Mesenteric fat pad (tissue), 1 donor: ENCODE data around the gene BAIAP2. TPM values are rescaled to one million over a fixed set of nuclear protein-coding genes. Genes with fewer than 3 reads are reported as not detected.
"Not testable (repeated sequence)": the region's sequence is repeated elsewhere in the genome, so short reads cannot be mapped to it uniquely, and the experiment has no call there.

Experiments used
- DNase-seq: peaks from one replicate; pipeline ENCODE4 v3.0.0-alpha.2; 2020; ENCODE audit warnings: low spot score
- total RNA-seq: library from RNA; stranded (reverse); fragmentation: NEBNext Ultra II Directional; extraction: Animal tissue kit (Norgen Biotek cat#: 25700); gene quantifications from one replicate; pipeline ENCODE4 v1.2.1, GENCODE V29; 2021
- donor health status: DM: yes; HTN: yes; CAD: no.

Gene BAIAP2
- total RNA-seq, 1 donor from 2014 or later: 24.6 TPM

DNA sequence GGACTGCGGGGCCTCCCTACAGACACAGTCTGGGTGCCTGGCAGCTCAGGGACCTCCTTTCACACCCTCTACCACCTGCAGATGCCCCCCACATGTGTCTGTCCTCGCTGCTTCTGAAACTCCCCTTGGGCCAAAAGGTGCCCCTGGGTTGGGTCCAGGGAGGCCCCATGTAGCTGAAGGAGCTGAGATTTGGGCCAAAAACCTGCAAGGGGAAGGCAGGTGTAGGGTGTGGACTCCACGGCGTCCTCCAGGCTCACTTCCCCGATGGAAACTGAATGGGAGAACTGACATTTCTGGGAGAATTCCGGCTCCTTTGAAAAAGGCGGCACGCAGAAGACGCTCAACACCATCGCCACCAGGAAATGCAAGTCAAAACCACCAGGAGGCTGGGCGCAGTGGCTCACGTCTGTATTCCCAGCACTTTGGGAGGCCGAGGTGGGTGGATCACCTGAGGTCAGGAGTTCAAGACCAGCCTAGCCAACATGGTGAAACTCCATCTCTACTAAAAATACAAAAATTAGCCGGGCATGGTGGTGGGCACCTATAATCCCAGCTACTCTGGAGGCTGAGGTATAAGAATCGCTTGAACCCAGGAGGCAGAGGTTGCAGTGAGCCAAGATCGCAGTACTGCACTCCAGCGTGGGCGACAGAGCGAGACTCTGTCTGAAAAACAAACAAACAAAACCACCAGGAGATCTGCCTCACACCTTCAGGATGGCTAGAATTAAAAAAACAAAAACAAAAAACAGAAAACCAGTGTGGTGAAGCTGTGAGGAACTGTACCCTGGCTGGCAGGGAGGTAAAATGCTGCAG lies 13.2 kb upstream of the BAIAP2 start:
- no peak for DNase-seq

DNA sequence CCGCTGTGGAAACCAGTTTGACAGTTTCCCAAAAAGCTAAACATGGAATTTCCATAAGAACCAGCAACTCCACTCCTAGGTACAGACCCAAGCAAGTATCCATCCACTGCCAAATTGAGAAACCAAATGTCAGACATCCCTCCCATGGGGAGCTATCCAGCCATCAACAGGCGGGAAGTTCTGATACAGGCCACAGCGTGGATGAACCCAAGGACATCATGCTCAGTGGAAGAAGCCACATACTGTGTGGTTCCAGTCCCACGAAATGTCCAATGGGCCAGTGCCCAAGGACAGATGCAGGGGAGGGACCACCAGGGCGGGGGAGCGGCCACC lies 12.6 kb upstream of the BAIAP2 start:
- DNase-seq: no peak

DNA sequence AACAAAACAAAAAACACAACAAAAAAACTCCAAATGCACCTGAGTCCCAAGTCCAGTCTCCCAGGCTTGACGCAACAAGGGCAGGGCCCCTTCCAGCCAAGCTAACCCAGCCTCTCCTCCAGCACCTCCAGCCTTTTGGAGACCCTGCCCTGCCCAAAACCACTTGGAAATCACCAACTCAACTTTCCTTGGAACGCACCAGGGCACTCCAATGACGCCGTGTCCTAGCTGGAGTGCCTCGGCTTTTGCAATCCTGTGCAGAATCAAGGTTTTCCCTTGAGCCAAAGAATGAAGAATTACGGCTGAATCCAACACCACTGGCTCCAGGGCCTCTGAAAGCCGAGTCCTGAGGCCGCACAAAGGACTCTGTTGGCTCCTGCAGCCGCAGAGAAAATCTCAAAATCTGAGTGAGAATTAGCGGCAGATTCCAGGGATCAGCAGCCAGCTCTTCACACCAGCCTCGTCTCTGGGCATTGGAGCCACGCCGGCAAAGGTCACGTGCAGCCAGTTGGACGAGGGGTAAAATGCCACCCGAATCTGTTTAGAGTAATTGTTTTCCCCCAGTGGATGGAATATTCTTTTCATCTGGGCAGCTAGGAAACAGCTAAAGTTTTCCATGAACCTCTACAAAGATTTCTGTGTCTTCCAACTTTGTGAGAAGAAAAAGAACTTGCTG lies 9.7 kb upstream of the BAIAP2 start:
- DNase-seq: no peak

DNA sequence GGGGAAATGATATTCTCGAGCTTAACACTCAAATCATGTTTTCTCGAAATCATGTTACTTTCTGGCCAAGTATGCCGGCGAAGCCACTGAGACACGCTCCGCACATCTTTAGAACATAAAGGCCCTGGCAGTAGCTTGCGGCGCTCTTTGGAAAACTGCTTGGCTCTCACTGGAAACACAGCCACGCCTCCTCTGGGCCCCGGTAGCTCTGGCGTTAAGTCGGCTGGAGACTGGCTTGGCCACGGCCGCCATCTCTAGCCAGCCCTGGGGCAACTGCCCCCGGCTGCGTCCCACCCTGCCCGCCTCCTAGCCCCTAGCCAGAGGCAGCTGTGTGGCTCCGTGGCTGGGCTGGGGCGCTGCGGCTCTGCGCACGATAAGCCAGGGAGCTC lies 9.2 kb upstream of the BAIAP2 start:
- DNase-seq: no peak

DNA sequence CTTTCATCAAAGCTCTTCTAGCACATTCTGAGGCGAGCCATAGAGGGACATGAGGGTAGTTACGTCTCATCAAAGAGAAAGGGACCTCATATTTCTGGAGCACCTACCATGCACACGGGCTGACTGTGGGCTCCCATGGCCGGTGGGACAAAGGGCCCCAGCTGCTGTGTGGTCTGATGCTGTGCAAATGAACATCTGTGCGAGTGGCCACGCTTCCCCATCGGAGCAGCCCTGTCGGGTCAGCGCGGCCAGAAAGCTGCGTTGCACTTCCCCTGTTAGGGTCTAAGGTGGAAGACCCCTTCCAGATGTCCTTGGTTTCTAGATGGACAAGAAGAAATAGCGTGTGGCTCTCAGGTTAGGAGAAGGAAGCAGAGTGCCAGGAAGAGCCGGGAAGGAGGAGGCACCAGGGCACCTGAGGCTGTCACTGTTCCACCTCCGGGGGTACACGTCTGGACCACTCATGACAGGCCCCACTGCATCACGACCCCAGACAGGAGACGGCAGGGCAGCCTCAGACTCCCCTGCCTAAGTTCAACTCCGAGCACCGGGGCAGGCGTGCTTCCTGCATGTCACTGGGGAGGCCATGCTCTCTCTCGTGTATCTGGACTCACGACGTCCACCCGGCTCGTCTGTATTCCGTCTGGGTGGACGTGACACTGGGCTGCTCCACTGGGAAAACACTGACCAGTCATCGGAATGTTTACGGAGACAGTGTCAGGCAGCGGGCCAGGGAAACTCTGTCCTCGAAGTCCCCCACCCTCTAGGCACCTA lies 8.5 kb upstream of the BAIAP2 start:
- DNase-seq: no peak

DNA sequence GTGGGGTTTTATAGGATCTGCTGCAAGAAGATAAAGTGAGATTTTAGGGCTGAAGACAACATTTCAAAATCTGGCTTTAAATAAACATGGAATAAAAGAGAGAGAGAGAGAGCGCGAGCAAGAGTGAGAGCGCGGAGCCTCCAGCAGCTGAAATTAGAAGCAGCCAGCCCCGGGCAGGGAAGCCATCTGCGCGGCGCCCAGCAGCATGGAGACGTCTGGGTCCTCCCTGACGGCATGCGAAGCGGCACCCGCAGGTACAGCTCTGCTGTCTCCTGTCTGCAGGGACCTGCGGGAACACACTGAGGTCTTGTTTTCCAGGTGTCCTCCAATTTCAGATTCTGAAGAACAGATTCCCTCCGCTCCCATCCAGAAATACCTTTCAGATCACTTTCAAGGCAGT lies 7.9 kb upstream of the BAIAP2 start:
- no peak for DNase-seq

DNA sequence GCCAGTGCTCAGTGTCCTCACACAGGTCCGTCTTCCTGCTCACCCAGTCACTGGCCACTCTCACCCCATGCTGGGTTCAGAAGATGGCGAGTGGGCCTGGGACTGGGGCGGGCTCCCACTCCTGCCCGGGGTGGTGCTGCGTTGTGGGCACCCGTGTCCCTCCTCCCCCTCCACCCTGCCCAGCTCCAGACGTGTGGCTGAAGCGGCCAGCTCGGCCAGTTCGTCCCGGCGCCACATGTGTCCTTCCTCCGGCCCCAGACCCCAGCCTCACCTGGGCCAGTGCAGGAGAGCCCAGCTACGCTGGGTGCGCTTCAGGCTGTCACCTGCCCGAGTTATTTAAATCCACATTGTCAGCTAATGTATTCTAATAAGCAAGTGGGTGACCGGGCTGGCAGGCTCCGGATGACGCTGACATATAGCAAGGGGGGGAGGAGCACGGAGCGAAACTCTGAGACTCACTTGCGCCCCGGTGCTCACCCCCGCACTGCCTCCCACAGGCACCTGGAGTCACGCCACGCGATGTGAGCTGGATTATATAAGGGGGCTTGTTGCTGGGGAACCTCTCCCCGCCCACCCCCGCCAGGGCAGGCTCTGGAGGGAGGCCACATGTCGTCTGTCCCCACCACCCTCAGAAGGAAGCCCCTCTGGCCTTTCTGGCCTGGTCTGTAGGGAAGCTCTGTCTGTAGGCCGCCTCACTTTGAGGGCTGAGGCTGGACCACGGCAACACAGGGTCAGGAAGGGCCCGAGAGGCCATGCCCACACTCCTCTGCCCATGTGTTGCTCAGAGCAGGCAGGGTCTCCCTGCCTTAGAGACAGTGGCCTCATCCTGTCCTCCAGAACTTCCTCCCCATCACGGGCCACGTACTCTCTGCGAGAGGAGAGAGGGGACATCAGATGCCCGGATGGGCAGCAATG lies 7.1 kb upstream of the BAIAP2 start:
- no peak for DNase-seq

DNA sequence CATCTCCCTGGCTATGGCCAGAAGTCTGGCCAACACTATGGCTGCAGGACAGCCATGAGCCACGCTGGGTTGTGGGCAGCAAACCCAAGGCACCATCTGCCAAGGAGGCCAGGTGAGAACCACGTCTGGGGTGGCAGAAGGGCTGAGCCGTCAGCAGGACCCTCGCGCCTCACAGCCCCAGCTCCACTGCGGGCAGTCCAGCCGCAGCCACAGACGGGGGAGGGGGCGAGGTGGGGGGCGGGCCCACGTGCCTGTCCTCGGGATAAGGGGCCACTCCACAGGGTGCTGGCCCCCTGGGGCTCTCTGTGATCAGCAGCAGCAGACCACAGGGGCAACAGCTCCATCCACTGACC lies 6.5 kb upstream of the BAIAP2 start:
- DNase-seq: no peak

DNA sequence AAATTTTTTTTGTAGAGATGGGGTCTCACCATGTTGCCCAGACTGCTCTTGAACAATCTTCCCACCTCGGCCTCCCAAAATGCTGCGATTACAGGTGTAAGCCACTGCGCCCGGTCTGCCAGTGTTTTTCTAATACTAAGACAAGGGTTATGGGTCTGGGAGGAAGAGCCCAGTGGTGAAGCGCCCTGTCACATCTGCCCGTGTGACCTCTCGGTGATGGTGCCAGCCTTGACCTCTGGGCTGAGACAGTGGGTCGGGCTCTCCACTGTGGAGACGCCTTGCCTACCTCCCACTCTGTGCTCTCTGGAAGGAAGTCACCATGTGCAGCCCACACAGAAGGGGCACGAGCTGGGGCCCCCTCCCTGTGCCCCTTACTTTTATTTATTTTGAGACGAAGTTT lies 5.1 kb upstream of the BAIAP2 start:
- DNase-seq: no peak

DNA sequence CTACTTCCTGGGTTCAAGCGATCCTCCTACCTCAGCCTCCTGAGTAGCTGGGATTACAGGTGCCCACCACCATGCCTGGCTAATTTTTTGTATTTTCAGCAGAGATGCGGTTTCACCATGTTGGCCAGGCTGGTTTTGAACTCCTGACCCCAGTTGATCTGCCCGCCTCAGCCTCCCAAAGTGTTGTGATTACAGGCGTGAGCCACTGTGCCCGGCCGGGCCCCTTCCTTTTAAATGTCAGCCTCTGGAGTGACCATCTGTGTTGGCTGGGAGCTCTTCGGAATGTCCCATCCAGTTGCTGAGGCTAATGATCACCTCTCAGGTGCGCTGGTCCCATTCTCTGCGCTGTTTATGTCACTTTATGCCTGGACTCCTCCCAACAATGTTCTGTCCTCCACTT lies 4.6 kb upstream of the BAIAP2 start:
- DNase-seq: not testable (repeated sequence)

DNA sequence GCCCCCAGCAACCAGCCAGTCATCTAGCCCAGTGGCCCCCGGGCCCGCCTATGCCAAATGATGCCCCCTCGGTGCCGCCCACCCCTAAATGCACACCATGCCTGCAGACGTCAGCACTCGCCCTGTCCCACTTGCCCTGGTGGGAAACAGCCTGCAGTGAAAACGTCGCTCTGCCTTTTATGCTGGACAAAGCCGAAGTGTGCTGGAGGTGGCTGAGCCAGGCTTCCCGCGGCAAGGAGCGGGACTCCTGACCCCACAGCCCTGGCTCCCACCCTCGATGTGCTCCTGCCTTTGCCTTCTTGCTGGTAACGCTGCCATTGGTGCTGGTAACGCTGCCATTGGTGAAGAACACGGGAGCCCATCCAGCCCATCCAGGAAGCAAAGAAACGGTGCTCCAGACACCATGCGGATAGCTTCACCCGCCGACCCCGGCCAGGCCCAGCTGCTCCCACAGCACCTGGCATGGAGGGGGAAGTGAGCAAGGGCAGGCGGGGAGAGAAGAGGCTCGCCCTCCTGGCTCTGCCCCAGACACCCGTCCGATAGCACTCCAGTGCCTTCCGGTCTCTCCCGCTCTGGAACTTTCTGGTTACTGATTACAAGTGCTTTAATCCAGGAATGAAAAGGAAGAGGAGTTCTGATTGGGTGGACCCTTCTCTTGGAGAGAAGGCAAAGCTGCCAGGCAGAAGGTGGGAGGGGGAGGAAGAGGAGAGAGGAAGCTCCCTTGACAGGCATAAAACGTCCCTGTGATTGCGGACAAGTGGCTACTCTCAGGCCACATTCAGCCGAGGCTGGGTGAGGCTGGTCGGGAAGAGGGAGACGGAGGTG lies 4.0 kb upstream of the BAIAP2 start:
- no peak for DNase-seq

DNA sequence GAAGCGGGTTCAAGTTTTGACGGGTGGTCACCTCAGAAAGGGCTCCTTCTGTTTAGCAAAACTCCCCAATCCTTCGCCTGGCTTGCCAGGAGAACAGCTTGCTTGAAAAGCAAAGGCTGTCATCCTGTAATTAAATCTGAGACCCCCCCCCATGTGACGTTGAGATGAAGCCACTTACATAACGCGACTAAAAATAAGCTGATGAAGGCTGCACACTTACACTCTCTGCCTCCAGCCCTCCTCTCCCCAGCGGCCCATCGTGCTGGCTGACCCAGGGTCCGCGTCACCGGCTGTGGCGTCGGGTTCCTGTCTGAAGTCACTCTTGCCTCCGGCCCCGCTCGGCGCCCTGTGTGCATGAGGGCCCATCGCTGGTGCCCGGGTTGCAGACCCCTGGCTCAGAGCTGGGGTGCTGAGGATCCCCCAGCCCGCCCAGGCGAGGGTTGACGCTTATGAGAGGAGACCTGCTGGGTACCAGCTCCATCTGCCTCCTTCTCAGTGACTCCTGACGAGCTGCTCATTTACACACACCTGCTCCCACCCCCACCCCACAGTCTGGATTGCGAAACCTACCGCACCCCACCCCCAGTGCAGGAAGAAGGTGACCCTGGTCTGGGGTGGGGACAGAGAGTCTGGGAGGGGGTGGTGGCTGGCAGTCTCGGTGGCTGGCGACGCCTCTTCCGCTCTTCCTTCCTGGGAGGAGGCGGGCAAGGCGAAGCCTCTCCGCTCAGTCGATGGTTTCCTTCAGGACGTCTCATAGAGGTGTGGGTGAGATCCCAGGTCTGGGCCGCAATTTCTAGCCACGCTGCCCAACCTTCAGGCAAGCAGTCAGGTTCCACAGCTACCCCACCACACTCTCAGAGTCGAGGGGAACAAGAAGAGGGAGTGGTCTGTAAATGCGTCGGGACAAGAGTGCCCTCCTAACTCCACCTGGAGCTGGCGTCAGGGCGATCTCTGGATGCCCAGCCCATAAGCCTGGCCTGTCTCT lies 3.1 kb upstream of the BAIAP2 start:
- no peak for DNase-seq

DNA sequence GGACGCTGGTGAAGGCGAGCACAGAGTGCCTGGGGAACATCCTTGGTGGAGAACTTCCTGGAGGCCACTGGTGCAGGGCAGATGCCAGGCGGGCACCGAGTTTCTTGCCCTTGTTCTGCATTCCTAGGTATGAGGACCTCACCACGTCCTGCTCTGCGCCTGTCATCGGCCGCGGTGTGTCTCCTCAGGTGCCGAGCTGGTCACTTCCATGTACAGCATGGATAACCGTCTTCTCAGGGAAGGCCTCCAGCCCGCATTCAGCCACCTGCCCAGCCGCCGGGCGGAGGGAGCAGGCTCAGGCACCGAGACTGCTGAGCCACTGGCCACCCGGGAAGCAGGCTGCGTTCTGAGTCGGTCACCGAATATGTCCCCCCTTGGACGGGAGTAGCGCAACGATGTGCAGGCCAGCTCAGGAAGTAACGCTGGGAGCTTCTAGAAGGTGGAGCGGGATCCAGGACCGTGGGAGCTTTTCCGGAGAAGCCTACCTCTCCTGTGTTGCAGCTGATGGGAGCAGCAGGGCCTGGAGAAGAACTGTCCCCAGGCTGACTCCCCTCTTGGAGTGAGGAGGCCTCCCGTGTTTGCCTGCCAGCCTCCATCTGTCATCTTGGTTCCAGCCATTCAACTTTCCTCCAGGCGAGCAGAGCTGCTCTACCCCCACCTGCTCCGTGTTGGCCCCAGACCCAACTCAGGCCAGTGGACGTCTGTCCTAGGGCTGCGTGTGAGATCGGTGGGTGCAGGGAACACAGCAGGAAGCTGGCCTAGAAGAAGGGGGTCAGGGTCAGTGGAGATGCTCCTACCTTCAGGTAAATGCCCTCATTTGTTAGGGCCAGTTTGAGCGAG lies 2.1 kb upstream of the BAIAP2 start:
- no peak for DNase-seq

DNA sequence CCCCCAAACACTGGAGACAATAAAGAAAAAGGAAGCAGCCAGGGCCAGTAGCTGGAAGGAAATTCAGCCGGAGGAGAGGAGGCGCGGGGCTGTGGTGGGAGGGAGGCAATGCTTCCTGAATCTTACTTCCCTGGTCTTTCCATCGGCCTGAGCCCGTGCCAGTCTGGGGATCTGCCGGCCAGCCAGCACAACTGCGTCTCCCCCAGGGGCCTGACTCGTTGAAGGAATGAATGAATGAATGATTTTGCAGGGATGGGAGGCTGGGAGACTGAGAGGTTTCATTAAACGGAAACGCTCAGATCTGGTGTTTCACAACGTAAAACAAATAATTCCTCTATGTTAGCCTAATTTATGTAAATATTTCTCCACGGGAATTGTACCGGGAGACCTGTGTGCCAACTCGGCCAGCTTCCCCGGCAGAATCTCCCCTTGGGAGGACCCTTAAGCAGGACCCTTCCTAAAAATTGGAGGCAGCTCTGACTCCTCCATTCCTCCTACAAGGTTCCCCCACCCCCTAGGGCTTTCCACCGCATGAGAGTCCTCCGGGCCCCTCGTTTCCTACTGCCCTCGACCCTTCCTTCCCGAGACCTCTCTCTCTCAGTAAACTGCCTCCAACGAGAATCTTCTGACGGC lies 1.3 kb upstream of the BAIAP2 start:
- DNase-seq: no peak

DNA sequence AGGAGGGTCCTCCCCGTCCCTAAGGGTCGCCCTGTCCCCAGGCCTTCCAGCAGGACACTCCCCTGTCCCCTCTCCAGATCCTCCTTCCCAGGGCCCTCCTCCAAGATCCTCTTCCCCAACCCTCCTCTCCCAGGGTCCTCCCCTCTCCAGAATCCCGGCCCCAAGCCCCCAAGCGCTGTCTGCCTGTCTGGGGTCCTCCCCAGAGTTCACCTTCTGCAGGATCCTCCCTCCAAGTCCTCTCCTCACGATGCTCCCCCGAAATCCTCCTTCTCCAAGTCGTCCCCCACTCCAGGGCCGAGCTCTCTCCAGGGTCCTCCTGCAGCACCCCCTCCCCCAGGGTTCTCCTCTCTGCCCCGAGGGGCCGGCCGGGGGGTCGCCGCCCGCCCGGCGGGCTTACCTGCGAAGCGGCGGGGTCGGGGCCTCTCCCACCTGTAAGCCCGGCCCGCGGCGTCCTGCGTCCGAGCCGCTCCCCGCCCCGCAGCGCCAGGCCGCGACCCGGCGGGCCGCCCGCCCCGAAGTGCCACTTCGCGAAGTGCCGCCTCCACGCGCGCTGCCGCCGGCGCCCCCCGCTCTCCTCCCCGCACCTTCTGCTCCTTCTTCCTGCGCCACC lies 678 bp upstream of the BAIAP2 start:
- no peak for DNase-seq

DNA sequence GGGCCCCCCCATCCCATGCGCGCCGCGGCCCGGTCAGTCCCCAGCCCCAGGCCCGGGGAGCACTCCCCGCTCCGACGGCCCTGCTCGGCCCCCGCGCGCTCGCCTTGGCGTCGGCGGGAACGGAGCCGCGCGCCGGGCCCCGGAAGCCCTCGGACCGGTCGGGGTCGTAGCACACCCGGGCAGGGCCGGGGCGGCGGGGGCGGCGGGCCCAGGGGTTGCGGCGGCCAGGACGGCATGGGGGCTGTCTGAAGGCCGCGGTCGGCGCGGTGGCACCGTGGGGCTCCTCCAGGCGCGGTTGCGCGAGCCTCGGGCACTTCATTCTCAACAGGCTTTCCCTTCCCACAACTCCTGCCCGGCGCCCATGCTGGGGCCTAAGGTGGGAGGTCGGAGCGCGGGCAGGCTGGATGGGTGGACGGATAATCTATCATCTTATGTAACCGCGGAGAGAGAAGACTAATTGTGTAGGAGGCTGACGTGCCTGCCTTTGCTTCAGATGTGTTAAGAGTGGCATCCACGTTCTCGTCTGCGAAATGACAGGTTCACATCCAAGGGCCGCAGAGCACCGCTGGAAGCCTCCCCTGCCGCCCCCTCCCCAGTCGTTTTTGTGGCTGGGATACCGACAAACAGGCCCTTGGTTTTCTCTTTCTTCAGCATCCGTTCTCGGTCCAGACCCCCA lies 708 bp downstream of the BAIAP2 start:
- no peak for DNase-seq
